K562 (cell line): Measurements from ENCODE around the gene IQSEC3. TPM values are rescaled to one million over a fixed set of nuclear protein-coding genes. Genes with fewer than 3 reads are reported as not detected.
A peak's percentile ranks its signal among the peaks of the same experiment; 100 is the strongest.
"Not testable (repeated sequence)": the region's sequence is repeated elsewhere in the genome, so short reads cannot be mapped to it uniquely, and the experiment has no call there.

Source experiments
- ATAC-seq: fragments of 200-7000 bp; cut with Tn5 transposase; 3 replicates; pipeline ENCODE4 v1.9.1; 2020; ENCODE audit warnings: moderate library complexity
- BruUV-seq: library from RNA; stranded (reverse); fragments of 400-500 nt; replicated peaks from 2 replicates; lab custom pipeline; 2021; lab: Mats Ljungman, UMichigan
- CTCF ChIA-PET: fragments of 300-600 bp; formaldehyde crosslinking; extraction: SDS; loops from one replicate; lab custom pipeline; 2021; ENCODE audit warnings: low intra/inter-chr PET ratio; lab: Yijun Ruan, JAX
- POLR2A ChIA-PET: fragments of 300-600, 350-650 bp; sonication (Branson Sonifier 250); formaldehyde crosslinking; extraction: SDS; loops from one replicate; lab custom pipeline; 2021; ENCODE audit warnings: antibody characterized with exemption, inconsistent platforms; lab: Yijun Ruan, JAX
- DNase-seq, 4 experiments: peaks; one replicate each; pipeline versions ENCODE4 v3.0.0 to v3.0.0-alpha.2; 2011 to 2018; ENCODE audit warnings: low spot score in 3 of 4, mixed read lengths in 3 of 4; ENCODE audit errors: extremely low read depth in 1 of 4
- FAIRE-seq: peaks from 2 replicates; lab custom pipeline; 2011; peaks lifted over from hg19 to GRCh38; lab: Jason Lieb, UNC
- H2AFZ ChIP-seq: 2 replicates; pipeline ENCODE4 v1.6.0; 2011; ENCODE audit warnings: low read depth, low read length, control low read depth, inconsistent platforms
- H3K27ac ChIP-seq: fragments of 200-600 bp; 3 replicates; pipeline ENCODE4 v1.8.0; 2011; ENCODE audit warnings: low read depth, mild to moderate bottlenecking, control low read depth, inconsistent platforms, low read length, moderate library complexity, mixed read lengths; ENCODE audit errors: extremely low read depth
- H3K27me3 ChIP-seq, 2 experiments: fragments of 300-600 bp in 1 of 2; 2 replicates in 1 of 2; 3 replicates in 1 of 2; pipeline versions ENCODE4 v1.6.0 to v1.8.0; 2011; ENCODE audit warnings: inconsistent platforms in 2 of 2, low read length in 2 of 2, mild to moderate bottlenecking in 1 of 2, mixed read lengths in 1 of 2, moderate library complexity in 1 of 2; ENCODE audit not compliant: control insufficient read depth in 2 of 2, insufficient read depth in 2 of 2
- H3K36me3 ChIP-seq: fragments of 300-600 bp; 3 replicates; pipeline ENCODE4 v1.8.0; 2011; ENCODE audit warnings: mild to moderate bottlenecking, low read length, inconsistent platforms; ENCODE audit not compliant: control insufficient read depth, insufficient read depth
- H3K4me1 ChIP-seq, 2 experiments: fragments of 200-600 bp in 1 of 2; replicated peaks in 1 of 2; 2 replicates in 1 of 2; 3 replicates in 1 of 2; pipeline versions ENCODE4 v1.5.1 to v1.8.0; 2011; ENCODE audit warnings: inconsistent platforms in 2 of 2, low read length in 2 of 2, mild to moderate bottlenecking in 1 of 2, mixed read lengths in 1 of 2, moderate library complexity in 1 of 2; ENCODE audit not compliant: control insufficient read depth in 2 of 2, insufficient read depth in 2 of 2
- H3K4me2 ChIP-seq: 2 replicates; pipeline ENCODE4 v1.6.1; 2011; ENCODE audit warnings: low read length, control low read depth, inconsistent platforms, mixed read lengths; ENCODE audit not compliant: insufficient read depth
- H3K4me3 ChIP-seq: fragments of 200-600 bp; sonication (generic), shearing (Covaris generic); 2 replicates; pipeline ENCODE4 v1.5.1; 2016; ENCODE audit warnings: control low read depth, inconsistent platforms
- H3K79me2 ChIP-seq: fragments of 200-600 bp; 3 replicates; pipeline ENCODE4 v1.8.0; 2011; ENCODE audit warnings: low read length, inconsistent platforms; ENCODE audit not compliant: control insufficient read depth, insufficient read depth
- H3K9ac ChIP-seq, 2 experiments: 2 replicates each; pipeline versions ENCODE4 v1.6.0 to v1.6.1; 2011; ENCODE audit warnings: low read depth in 2 of 2, low read length in 2 of 2, control low read depth in 1 of 2, inconsistent platforms in 1 of 2, mild to moderate bottlenecking in 1 of 2, mixed read lengths in 1 of 2; ENCODE audit not compliant: insufficient read depth in 1 of 2
- H3K9me1 ChIP-seq: one replicate; pipeline ENCODE4 v1.6.0; 2011; ENCODE audit warnings: inconsistent platforms, mild to moderate bottlenecking, low read length, moderate library complexity; ENCODE audit not compliant: control insufficient read depth, insufficient read depth
- H3K9me3 ChIP-seq: replicated peaks from 2 replicates; pipeline ENCODE4 v1.5.1; 2011; ENCODE audit warnings: low read depth, low read length, inconsistent platforms; ENCODE audit not compliant: control insufficient read depth, insufficient read depth
- H4K20me1 ChIP-seq: replicated peaks from 2 replicates; pipeline ENCODE4 v1.6.1; 2011; ENCODE audit warnings: low read length, inconsistent platforms, mixed read lengths; ENCODE audit not compliant: control insufficient read depth, insufficient read depth
- CBX3 ChIP-seq, 2 experiments: IDR thresholded peaks; 1 replicate in 1 of 2; 2 replicates in 1 of 2; pipeline ENCODE4 v1.6.1; 2012; ENCODE audit warnings: inconsistent platforms in 2 of 2, low read length in 2 of 2, borderline replicate concordance in 1 of 2, control low read depth in 1 of 2
- CBX5 ChIP-seq: IDR thresholded peaks from 2 replicates; pipeline ENCODE4 v1.6.1; 2014; ENCODE audit warnings: low read depth, borderline replicate concordance
- ZFP36 ChIP-seq: fragments of 150-350 bp; IDR thresholded peaks from 2 replicates; pipeline ENCODE4 v1.6.1; 2018; ENCODE audit warnings: low read length, low read depth; ENCODE audit not compliant: partially characterized antibody
- whole genome bisulfite sequencing: fragments of 100-300 bp; shearing (Covaris generic); methylation state at CpG from one replicate; pipeline ENCODE4 v1.1.6; 2016; ENCODE audit warnings: low coverage, mixed read lengths; ENCODE audit not compliant: insufficient coverage; ENCODE audit errors: missing lambda C conversion rate; 5-methylcytosine and 5-hydroxymethylcytosine counted together
- in situ Hi-C: fragments of 300-500 bp; cut with MboI; formaldehyde crosslinking; loops from 4 replicates; pipeline ENCODE4 v1.15.0; 2018; ENCODE audit warnings: inconsistent platforms, mixed read lengths
- intact Hi-C: fragments of 100-400 bp; cut with micrococcal nuclease; formaldehyde crosslinking; loops from 2 replicates; pipeline ENCODE4 v1.14.2; 2022
- polyA plus RNA-seq, 8 experiments: library from polyadenylated mRNA; depleted of rRNA in 4 of 8; stranded (reverse) in 5 of 8; unstranded in 3 of 8; fragments of >200 nt; fragmentation: Nextera tagmentation in 2 of 8; fragmentation: Illumina TruSeq in 1 of 8; extraction: Ambion mirVana in 2 of 8; extraction: Trizol in 1 of 8; gene quantifications; 2 replicates each; pipeline versions ENCODE4 v1.2.1 to v1.2.3, GENCODE V29; 2011 to 2014; ENCODE audit warnings: inconsistent platforms in 1 of 8, missing spikeins in 1 of 8
- total RNA-seq, 7 experiments: library from RNA; depleted of rRNA in 6 of 7; stranded (reverse); fragments of >200 nt in 6 of 7; fragmentation: Illumina TruSeq in 2 of 7; extraction: Trizol in 2 of 7; gene quantifications; 2 replicates each; pipeline versions ENCODE4 v1.2.1 to v1.2.3, GENCODE V29; 2011 to 2021; ENCODE audit warnings: low replicate concordance in 1 of 7

The IQSEC3 gene
- total and polyA plus RNA-seq, 9 of the 15 experiments (the other 6 are each of a cell fraction or from before 2014, with no cell fraction given): under 0.01 to 0.25 (median 0.08) TPM; not detected in 3

GRCh38 chr12:45235-45990 is 21.2 kb upstream of the IQSEC3 start:
- in situ Hi-C loops, CTCF ChIA-PET, H3K36me3 ChIP-seq, H4K20me1 ChIP-seq, H3K79me2 ChIP-seq, H2AFZ ChIP-seq, H3K27me3 ChIP-seq, POLR2A ChIA-PET, BruUV-seq, DNase-seq, FAIRE-seq, H3K9me3 ChIP-seq, H3K27ac ChIP-seq, H3K9me1 ChIP-seq, intact Hi-C loops, H3K4me1 ChIP-seq, H3K4me2 ChIP-seq, H3K9ac ChIP-seq, H3K4me3 ChIP-seq: not testable (repeated sequence)
- TF ChIP-seq ZFP36 (peak; percentile 84), CBX5 (peak; percentile 52), CBX3 (IDR thresholded peaks at IDR 0.05; ENCODE audit: borderline replicate concordance in 1 of 2, low read length in 2 of 2) (peak in 1 of 2 experiments; percentile 95; a peak in 2 of 3 replicates)
- ATAC-seq: peak; percentile 31; the same call in 2 of the 3 replicates
- WGBS: 66% methylated on average over 4 of the region's 6 CpGs

GRCh38 chr12:45991-46358 is 20.6 kb upstream of the IQSEC3 start:
- 59% methylated on average over 3 of the region's 5 CpGs for WGBS
- ATAC-seq: 0 out of 3 replicates have a peak, but pooled peaks have one; percentile 22
- H3K9me3 ChIP-seq, intact Hi-C loops, DNase-seq, H3K79me2 ChIP-seq, H2AFZ ChIP-seq, H3K9ac ChIP-seq, POLR2A ChIA-PET, H3K9me1 ChIP-seq, BruUV-seq, H3K4me3 ChIP-seq, in situ Hi-C loops, CTCF ChIA-PET, H3K27me3 ChIP-seq, H4K20me1 ChIP-seq, H3K4me1 ChIP-seq, H3K36me3 ChIP-seq, FAIRE-seq, H3K4me2 ChIP-seq, H3K27ac ChIP-seq: not testable (repeated sequence)
- TF ChIP-seq CBX3 (IDR thresholded peaks at IDR 0.05; ENCODE audit: borderline replicate concordance in 1 of 2, low read length in 2 of 2) (peak in 1 of 2 experiments; percentile 71; a peak in 2 of 3 replicates), ZFP36 (peak; percentile 23)
